HAP-1 (cell line): ENCODE results near the gene DAPK2.

Experiments
- DNase-seq, 2 experiments: peaks; one replicate each; pipeline ENCODE4 v3.0.0-alpha.2; 2016 to 2020; ENCODE audit warnings: low spot score in 2 of 2
- H3K27me3 ChIP-seq: fragments of 250-450 bp; sonication (Bioruptor Pico); 2 replicates; pipeline ENCODE4 v1.5.1; 2020; ENCODE audit warnings: low read depth, mild to moderate bottlenecking, moderate library complexity
- H3K36me3 ChIP-seq: fragments of 250-450 bp; sonication (Bioruptor Pico); replicated peaks from 2 replicates; pipeline ENCODE4 v1.5.1; 2020; ENCODE audit warnings: mild to moderate bottlenecking
- H3K4me1 ChIP-seq: fragments of 250-450 bp; sonication (Bioruptor Pico); 2 replicates; pipeline ENCODE4 v1.5.1; 2020; ENCODE audit warnings: mild to moderate bottlenecking
- H3K4me3 ChIP-seq: fragments of 250-450 bp; sonication (Bioruptor Pico); 2 replicates; pipeline ENCODE4 v1.5.1; 2020; ENCODE audit warnings: mild to moderate bottlenecking, moderate library complexity
- H3K9me3 ChIP-seq: fragments of 250-450 bp; sonication (Bioruptor Pico); 2 replicates; pipeline ENCODE4 v1.5.1; 2020; ENCODE audit warnings: mild to moderate bottlenecking, moderate library complexity
- in situ Hi-C: fragments of 300-500 bp; cut with MboI; formaldehyde crosslinking; loops from 3 replicates; pipeline ENCODE4 v1.14.3; 2020; ENCODE audit warnings: low sequenced_read_pairs, inconsistent platforms, mixed read lengths

Gene DAPK2

GRCh38 chr15:64050281-64051092, 4.2 kb upstream of the DAPK2 start:
- DNase-seq, result no peak
- Histone ChIP-seq H3K4me3 (no peak overlapping the region), H3K4me1 (peaks cover 8% of the 10 kb centered on the region), H3K9me3 (no peaks in the 10 kb centered on the region), H3K36me3 (no peaks in the 10 kb centered on the region), H3K27me3 (no peaks in the 10 kb centered on the region)
- in situ Hi-C loops, result loop anchor here (25.0 kb wide), 1 partner anchor 763 kb away; the partner anchor contains the start of gene APH1B

- peaks cover 10% of the 10 kb centered on the region for H3K4me1 ChIP-seq
- in situ Hi-C loops, result no loop called here
- H3K27me3 ChIP-seq, result no peaks in the 10 kb centered on the region
- H3K4me3 ChIP-seq, result no peak overlapping the region
- no peaks in the 10 kb centered on the region for H3K9me3 ChIP-seq
- H3K36me3 ChIP-seq, result no peaks in the 10 kb centered on the region
- no peak for DNase-seq
Measured at GRCh38 chr15:64048781-64049460, 2.6 kb upstream of the DAPK2 start.

GRCh38 chr15:64045774-64046420, 388 bp downstream of the DAPK2 start:
- Histone ChIP-seq H3K4me3 (peak overlapping the region; percentile 31), H3K9me3 (no peaks in the 10 kb centered on the region), H3K36me3 (no peaks in the 10 kb centered on the region), H3K4me1 (peaks cover 10% of the 10 kb centered on the region), H3K27me3 (no peaks in the 10 kb centered on the region)
- in situ Hi-C loops, result no loop called here
- DNase-seq, result peak in 1 of 2 experiments; percentile 45

GRCh38 chr15:64045101-64045435, 1.2 kb downstream of the DAPK2 start:
- no peaks in the 10 kb centered on the region for H3K9me3 ChIP-seq
- H3K4me1 ChIP-seq, result peaks cover 10% of the 10 kb centered on the region
- no peaks in the 10 kb centered on the region for H3K36me3 ChIP-seq
- no peaks in the 10 kb centered on the region for H3K27me3 ChIP-seq
- no peak overlapping the region for H3K4me3 ChIP-seq
- DNase-seq, result no peak
- in situ Hi-C loops, result no loop called here

- H3K4me3 ChIP-seq, result no peak overlapping the region
- H3K27me3 ChIP-seq, result no peaks in the 10 kb centered on the region
- H3K9me3 ChIP-seq, result no peaks in the 10 kb centered on the region
- in situ Hi-C loops, result no loop called here
- no peaks in the 10 kb centered on the region for H3K36me3 ChIP-seq
- DNase-seq, result no peak
- peaks cover 10% of the 10 kb centered on the region for H3K4me1 ChIP-seq
Measured at GRCh38 chr15:64044300-64045100, 1.8 kb downstream of the DAPK2 start.

- H3K4me1 ChIP-seq, result no peaks in the 10 kb centered on the region
- H3K36me3 ChIP-seq, result no peaks in the 10 kb centered on the region
- no peaks in the 10 kb centered on the region for H3K9me3 ChIP-seq
- H3K4me3 ChIP-seq, result no peak overlapping the region
- no peak for DNase-seq
- no peaks in the 10 kb centered on the region for H3K27me3 ChIP-seq
- in situ Hi-C loops, result no loop called here
Measured at GRCh38 chr15:64038878-64039610, 7.2 kb downstream of the DAPK2 start.

- no peaks in the 10 kb centered on the region for H3K27me3 ChIP-seq
- no peak overlapping the region for H3K4me3 ChIP-seq
- no peaks in the 10 kb centered on the region for H3K9me3 ChIP-seq
- no peaks in the 10 kb centered on the region for H3K4me1 ChIP-seq
- in situ Hi-C loops, result no loop called here
- DNase-seq, result no peak
- no peaks in the 10 kb centered on the region for H3K36me3 ChIP-seq
Measured at GRCh38 chr15:64037966-64038365, 8.3 kb downstream of the DAPK2 start.

GRCh38 chr15:64037116-64037515, 9.2 kb downstream of the DAPK2 start:
- no peaks in the 10 kb centered on the region for H3K36me3 ChIP-seq
- in situ Hi-C loops, result no loop called here
- H3K9me3 ChIP-seq, result no peaks in the 10 kb centered on the region
- no peaks in the 10 kb centered on the region for H3K4me1 ChIP-seq
- H3K4me3 ChIP-seq, result no peak overlapping the region
- no peaks in the 10 kb centered on the region for H3K27me3 ChIP-seq
- no peak for DNase-seq

GRCh38 chr15:64035525-64035924, 10.8 kb downstream of the DAPK2 start:
- Histone ChIP-seq H3K4me1 (no peaks in the 10 kb centered on the region), H3K4me3 (no peak overlapping the region), H3K27me3 (no peaks in the 10 kb centered on the region), H3K36me3 (no peaks in the 10 kb centered on the region), H3K9me3 (no peaks in the 10 kb centered on the region)
- in situ Hi-C loops, result no loop called here
- DNase-seq, result no peak

- Histone ChIP-seq H3K27me3 (no peaks in the 10 kb centered on the region), H3K4me3 (no peak overlapping the region), H3K36me3 (no peaks in the 10 kb centered on the region), H3K9me3 (no peaks in the 10 kb centered on the region), H3K4me1 (peaks cover 1% of the 10 kb centered on the region)
- in situ Hi-C loops, result no loop called here
- no peak for DNase-seq
Measured at GRCh38 chr15:64034519-64034918, 11.8 kb downstream of the DAPK2 start.

- H3K27me3 ChIP-seq, result no peaks in the 10 kb centered on the region
- H3K36me3 ChIP-seq, result no peaks in the 10 kb centered on the region
- no peak overlapping the region for H3K4me3 ChIP-seq
- DNase-seq, result no peak
- in situ Hi-C loops, result no loop called here
- peaks cover 14% of the 10 kb centered on the region for H3K4me1 ChIP-seq
- H3K9me3 ChIP-seq, result no peaks in the 10 kb centered on the region
Measured at GRCh38 chr15:64032329-64032728, 14.0 kb downstream of the DAPK2 start.

GRCh38 chr15:64030123-64030522, 16.2 kb downstream of the DAPK2 start:
- in situ Hi-C loops, result no loop called here
- no peaks in the 10 kb centered on the region for H3K27me3 ChIP-seq
- H3K4me3 ChIP-seq, result no peak overlapping the region
- peaks cover 14% of the 10 kb centered on the region for H3K4me1 ChIP-seq
- no peak for DNase-seq
- no peaks in the 10 kb centered on the region for H3K36me3 ChIP-seq
- H3K9me3 ChIP-seq, result no peaks in the 10 kb centered on the region

- Histone ChIP-seq H3K4me3 (no peak overlapping the region), H3K4me1 (peaks cover 14% of the 10 kb centered on the region), H3K9me3 (no peaks in the 10 kb centered on the region), H3K36me3 (no peaks in the 10 kb centered on the region), H3K27me3 (no peaks in the 10 kb centered on the region)
- no peak for DNase-seq
- in situ Hi-C loops, result no loop called here
Measured at GRCh38 chr15:64029633-64030032, 16.7 kb downstream of the DAPK2 start.
